ENCODE data around the gene TRIM9. TPM values are rescaled to one million over a fixed set of nuclear protein-coding genes. Genes with fewer than 3 reads are reported as not detected.

TRIM9 gene
- total RNA-seq, 4 donors from 2014 or later, result 1.1 to 4.8 (median 2.8) TPM

DNA sequence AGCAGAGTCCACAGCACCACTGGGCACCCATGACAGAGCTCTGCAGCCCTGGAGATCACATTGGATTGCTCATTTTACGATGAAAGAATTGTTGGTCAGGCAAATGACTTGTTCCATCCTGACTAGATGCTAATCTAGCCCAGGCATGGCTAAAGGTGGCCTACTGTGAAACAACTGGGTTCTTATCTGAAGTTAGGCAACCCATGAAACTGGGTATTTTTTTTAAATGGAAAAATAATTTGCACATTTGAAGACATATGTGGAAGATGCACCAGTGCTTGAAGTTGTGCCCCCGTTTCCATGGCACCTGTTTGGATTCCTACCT, 158.9 kb downstream of the TRIM9 start:
- TF ChIP-seq CTCF (IDR thresholded peaks at IDR 0.05), result no peak
- DNase-seq (ENCODE audit: low spot score), result no peak
- ATAC-seq (ENCODE audit: low FRiP score), result no peak

- no peak for ATAC-seq (ENCODE audit: low FRiP score)
- DNase-seq (ENCODE audit: low spot score), result no peak
- no peak for TF ChIP-seq CTCF (IDR thresholded peaks at IDR 0.05)
These were observed 159.5 kb downstream of the TRIM9 start for GRCh38 chr14:50935126-50936015.

GRCh38 chr14:50932592-50933495, 162.1 kb downstream of the TRIM9 start:
- TF ChIP-seq CTCF (IDR thresholded peaks at IDR 0.05), result no peak
- ATAC-seq (ENCODE audit: low FRiP score) (no peak), DNase-seq (ENCODE audit: low spot score) (no peak)

GRCh38 chr14:50932156-50932555, 162.7 kb downstream of the TRIM9 start:
- ATAC-seq (ENCODE audit: low FRiP score) (no peak), DNase-seq (ENCODE audit: low spot score) (no peak)
- no peak for TF ChIP-seq CTCF (IDR thresholded peaks at IDR 0.05)

- no peak for DNase-seq (ENCODE audit: low spot score)
- no peak for TF ChIP-seq CTCF (IDR thresholded peaks at IDR 0.05)
- no peak for ATAC-seq (ENCODE audit: low FRiP score)
These were observed 163.3 kb downstream of the TRIM9 start for GRCh38 chr14:50931559-50931958.

DNA sequence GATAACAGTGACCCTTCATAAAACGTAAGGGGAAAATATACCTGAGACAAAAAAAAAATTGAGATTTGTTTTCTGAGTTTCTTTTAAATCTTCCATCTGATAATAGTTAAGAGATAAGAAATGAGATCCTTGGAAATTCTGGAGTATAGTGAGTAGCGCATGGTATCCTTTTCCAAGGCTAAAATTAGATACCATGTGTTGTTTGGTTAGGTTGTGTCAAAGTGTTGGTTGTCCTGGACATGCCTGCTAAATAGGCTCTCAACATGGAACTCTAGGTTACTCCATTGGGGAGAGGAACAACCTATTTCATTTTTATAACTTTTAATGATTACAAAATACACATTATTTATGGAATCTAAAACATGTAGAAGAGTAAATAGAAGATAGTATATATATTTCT, 165.4 kb downstream of the TRIM9 start:
- no peak for TF ChIP-seq CTCF (IDR thresholded peaks at IDR 0.05)
- DNase-seq (ENCODE audit: low spot score) (no peak), ATAC-seq (ENCODE audit: low FRiP score) (no peak)

All from omental fat pad (tissue), 4 donors.